GM12878 (cell line): ENCODE results near the gene EDARADD. TPM values are rescaled to one million over a fixed set of nuclear protein-coding genes. Genes with fewer than 3 reads are reported as not detected.

ENCODE experiments used
- ATAC-seq: fragments of 200-7000 bp; cut with Tn5 transposase; 3 replicates; pipeline ENCODE4 v1.9.1; 2020; ENCODE audit warnings: mild to moderate bottlenecking, moderate library complexity
- BruUV-seq: library from RNA; stranded (reverse); fragments of 400-500 nt; replicated peaks from 2 replicates; lab custom pipeline; 2021; lab: Mats Ljungman, UMichigan
- CTCF ChIA-PET: fragments of 300-600 bp; sonication (Branson Sonifier 250); formaldehyde crosslinking; extraction: SDS; loops from one replicate; lab custom pipeline; 2021; ENCODE audit warnings: inconsistent platforms; lab: Yijun Ruan, JAX
- POLR2A ChIA-PET: fragments of 350-600 bp; formaldehyde crosslinking; extraction: SDS; loops from one replicate; lab custom pipeline; 2021; ENCODE audit warnings: inconsistent platforms; lab: Charles Lee
- RAD21 ChIA-PET: fragments of 300-600 bp; sonication (Branson Sonifier 250); formaldehyde crosslinking; loops from one replicate; lab custom pipeline; 2023; ENCODE audit warnings: antibody characterized with exemption; ENCODE audit not compliant: unreplicated experiment; lab: Charles Lee
- SMC1A ChIA-PET: fragments of 300-600 bp; sonication (Branson Sonifier 250); formaldehyde crosslinking; loops from one replicate; lab custom pipeline; 2023; ENCODE audit not compliant: unreplicated experiment, uncharacterized antibody; lab: Charles Lee
- DNase-seq: peaks from one replicate; pipeline ENCODE4 v3.0.0-alpha.2; 2011; ENCODE audit warnings: low read depth, low spot score
- FAIRE-seq: peaks from 3 replicates; lab custom pipeline; 2011; peaks lifted over from hg19 to GRCh38; lab: Jason Lieb, UNC
- H2AFZ ChIP-seq: 2 replicates; pipeline ENCODE4 v1.6.0; 2011; ENCODE audit warnings: low read depth, low read length, control low read depth; ENCODE audit not compliant: control insufficient read depth
- H3K27ac ChIP-seq: 2 replicates; pipeline ENCODE4 v1.5.1; 2011; ENCODE audit warnings: control low read depth; ENCODE audit not compliant: control insufficient read depth, insufficient read depth
- H3K27me3 ChIP-seq, 2 experiments: replicated peaks in 1 of 2; 2 replicates each; pipeline versions ENCODE4 v1.6.0 to v1.6.1; 2011; ENCODE audit warnings: low read length in 1 of 2; ENCODE audit not compliant: control insufficient read depth in 2 of 2, insufficient read depth in 2 of 2
- H3K36me3 ChIP-seq, 2 experiments: 2 replicates each; pipeline ENCODE4 v1.5.1; 2011; ENCODE audit warnings: low read length in 1 of 2; ENCODE audit not compliant: control insufficient read depth in 2 of 2, insufficient read depth in 2 of 2
- H3K4me1 ChIP-seq: 2 replicates; pipeline ENCODE4 v1.6.1; 2011; ENCODE audit warnings: mild to moderate bottlenecking, low read length, moderate library complexity, mixed read lengths; ENCODE audit not compliant: control insufficient read depth, insufficient read depth
- H3K4me2 ChIP-seq: 2 replicates; pipeline ENCODE4 v1.6.0; 2011; ENCODE audit warnings: control low read depth; ENCODE audit not compliant: control insufficient read depth, insufficient read depth
- H3K4me3 ChIP-seq: fragments of 200-600 bp; sonication (generic); 2 replicates; pipeline ENCODE4 v1.5.1; 2016
- H3K79me2 ChIP-seq: 2 replicates; pipeline ENCODE4 v1.6.0; 2011; ENCODE audit warnings: low read length; ENCODE audit not compliant: control insufficient read depth, insufficient read depth
- H3K9ac ChIP-seq: 2 replicates; pipeline ENCODE4 v1.8.0; 2011; ENCODE audit warnings: low read length, control low read depth, mixed read lengths; ENCODE audit not compliant: control insufficient read depth, insufficient read depth
- H3K9me3 ChIP-seq: replicated peaks from 3 replicates; pipeline ENCODE4 v1.5.1; 2011; ENCODE audit warnings: mild to moderate bottlenecking, low read length; ENCODE audit not compliant: control insufficient read depth, insufficient read depth
- H4K20me1 ChIP-seq: 2 replicates; pipeline ENCODE4 v1.6.0; 2011; ENCODE audit not compliant: control insufficient read depth, insufficient read depth
- BCLAF1 ChIP-seq: fragments of 450-650 bp; IDR thresholded peaks from 2 replicates; pipeline ENCODE4 v1.6.1; 2017; ENCODE audit warnings: antibody characterized with exemption, mild to moderate bottlenecking, moderate library complexity
- KAT2A ChIP-seq: conservative IDR thresholded peaks from 2 replicates; pipeline ENCODE4 v1.6.1; 2011; ENCODE audit warnings: low read depth, low read length; ENCODE audit not compliant: control insufficient read depth
- KDM1A ChIP-seq: fragments of 200-600 bp; sonication (generic); IDR thresholded peaks from 2 replicates; pipeline ENCODE4 v1.6.1; 2016; ENCODE audit warnings: borderline replicate concordance
- MEF2A ChIP-seq: IDR thresholded peaks from 2 replicates; pipeline ENCODE4 v1.6.1; 2011; ENCODE audit warnings: low read depth, mild to moderate bottlenecking, low read length, moderate library complexity; ENCODE audit not compliant: insufficient read depth
- NFIC ChIP-seq: IDR thresholded peaks from 2 replicates; pipeline ENCODE4 v1.6.1; 2012; ENCODE audit warnings: low read depth, mild to moderate bottlenecking, inconsistent platforms, low read length, moderate library complexity
- NR2C1 ChIP-seq: fragments of 450-650 bp; IDR thresholded peaks from 2 replicates; pipeline ENCODE4 v1.6.1; 2017; ENCODE audit warnings: antibody characterized with exemption, mild to moderate bottlenecking, moderate library complexity
- NRF1 ChIP-seq: conservative IDR thresholded peaks from 2 replicates; pipeline ENCODE4 v1.6.1; 2011; ENCODE audit warnings: mild to moderate bottlenecking, low read depth, low read length, improper control_type of control experiment
- RAD21 ChIP-seq: IDR thresholded peaks from 2 replicates; pipeline ENCODE4 v1.6.1; 2011; ENCODE audit warnings: mild to moderate bottlenecking, low read depth, low read length, moderate library complexity; ENCODE audit not compliant: insufficient read depth
- SRF ChIP-seq, 2 experiments: IDR thresholded peaks; 2 replicates each; pipeline ENCODE4 v1.6.1; 2011; ENCODE audit warnings: low read depth in 2 of 2, low read length in 2 of 2, mild to moderate bottlenecking in 1 of 2, moderate library complexity in 1 of 2
- ZNF274 ChIP-seq: IDR thresholded peaks from one replicate; pipeline ENCODE4 v1.8.0; 2011; ENCODE audit not compliant: insufficient read length, insufficient read depth
- whole genome bisulfite sequencing: methylation state at CpG from one replicate; pipeline ENCODE4 v1.1.6; 2016; ENCODE audit warnings: low lambda C conversion rate; ENCODE audit not compliant: insufficient replicate concordance, insufficient coverage; ENCODE audit errors: missing lambda C conversion rate; 5-methylcytosine and 5-hydroxymethylcytosine counted together
- in situ Hi-C: fragments of 300-500 bp; cut with MboI; formaldehyde crosslinking; loops from 9 replicates; pipeline ENCODE4 v1.14.3; 2018; ENCODE audit warnings: mixed read lengths
- intact Hi-C: fragments of 100-400 bp; cut with micrococcal nuclease; formaldehyde crosslinking; loops from one replicate; pipeline ENCODE4 v1.14.2; 2022; ENCODE audit not compliant: unreplicated experiment
- polyA plus RNA-seq, 11 experiments: library from polyadenylated mRNA; depleted of rRNA in 4 of 11; unstranded in 6 of 11; stranded (reverse) in 5 of 11; fragments of >200 nt; fragmentation: Nextera tagmentation in 4 of 11; fragmentation: Illumina TruSeq in 1 of 11; extraction: Ambion mirVana in 4 of 11; extraction: Trizol in 1 of 11; gene quantifications; 1 replicate in 1 of 11; 2 replicates in 10 of 11; pipeline versions ENCODE4 v1.2.1 to v1.2.3, GENCODE V29; 2011 to 2016; ENCODE audit warnings: inconsistent platforms in 2 of 11, missing spikeins in 2 of 11, low read depth in 1 of 11
- total RNA-seq, 4 experiments: library from RNA; depleted of rRNA in 3 of 4; stranded (reverse); fragments of >200 nt in 3 of 4; fragmentation: Illumina TruSeq in 1 of 4; extraction: Trizol in 1 of 4; gene quantifications; 2 replicates each; pipeline versions ENCODE4 v1.2.1 to v1.2.3, GENCODE V29; 2013 to 2021
- TF ChIP-seq, protein P1 (sequence below): fragments of 450-650 bp; IDR thresholded peaks from 2 replicates; pipeline ENCODE4 v1.6.1; 2016; ENCODE audit warnings: mild to moderate bottlenecking

The EDARADD gene
- total and polyA plus RNA-seq, 10 of the 15 experiments (the other 5 are each of a cell fraction or from before 2014, with no cell fraction given) = 0.58 to 6.1 (median 4.7) TPM

DNA sequence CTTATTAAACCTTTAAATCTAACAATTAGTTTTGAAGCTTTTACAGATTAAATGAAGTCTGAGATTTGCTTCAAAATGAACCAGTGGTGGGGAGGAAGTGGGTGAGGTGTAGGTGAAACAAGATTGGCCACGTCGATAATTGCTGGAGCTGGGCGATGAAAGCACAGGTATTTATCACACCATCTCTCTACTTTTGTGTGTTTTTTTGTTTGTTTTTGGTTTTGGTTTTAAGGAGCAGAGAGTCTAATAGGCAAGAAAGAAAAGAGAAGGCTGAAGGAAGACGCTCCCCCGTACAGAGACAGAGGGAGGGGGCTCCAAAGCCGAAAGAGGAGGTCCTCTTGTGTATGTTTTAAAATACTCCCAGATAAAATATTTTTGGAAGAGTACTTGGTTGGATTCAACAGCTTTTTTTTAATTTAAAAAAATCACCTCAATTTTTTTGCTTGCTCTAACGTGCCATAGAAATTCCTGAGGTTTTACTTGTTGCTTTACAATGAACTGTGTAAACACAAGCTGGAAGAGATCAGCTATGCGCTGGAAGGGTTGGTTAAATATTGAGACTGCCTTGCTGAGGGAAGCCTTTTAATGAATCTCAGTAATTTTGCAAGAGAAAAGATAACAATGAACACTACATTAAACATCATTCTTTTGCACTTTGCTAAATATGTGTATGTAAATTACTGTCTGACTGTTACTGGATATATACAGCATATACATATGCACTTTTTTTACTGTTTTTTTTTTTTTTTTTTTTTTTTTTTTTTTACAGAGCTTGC, 123.0 kb downstream of the EDARADD start:
- TF ChIP-seq NFIC = no peak
- TF ChIP-seq NR2C1 = no peak
- no peak for TF ChIP-seq ZNF274
- TF ChIP-seq BCLAF1 = no peak
- TF ChIP-seq NRF1 = no peak
- TF ChIP-seq, protein P1, sequence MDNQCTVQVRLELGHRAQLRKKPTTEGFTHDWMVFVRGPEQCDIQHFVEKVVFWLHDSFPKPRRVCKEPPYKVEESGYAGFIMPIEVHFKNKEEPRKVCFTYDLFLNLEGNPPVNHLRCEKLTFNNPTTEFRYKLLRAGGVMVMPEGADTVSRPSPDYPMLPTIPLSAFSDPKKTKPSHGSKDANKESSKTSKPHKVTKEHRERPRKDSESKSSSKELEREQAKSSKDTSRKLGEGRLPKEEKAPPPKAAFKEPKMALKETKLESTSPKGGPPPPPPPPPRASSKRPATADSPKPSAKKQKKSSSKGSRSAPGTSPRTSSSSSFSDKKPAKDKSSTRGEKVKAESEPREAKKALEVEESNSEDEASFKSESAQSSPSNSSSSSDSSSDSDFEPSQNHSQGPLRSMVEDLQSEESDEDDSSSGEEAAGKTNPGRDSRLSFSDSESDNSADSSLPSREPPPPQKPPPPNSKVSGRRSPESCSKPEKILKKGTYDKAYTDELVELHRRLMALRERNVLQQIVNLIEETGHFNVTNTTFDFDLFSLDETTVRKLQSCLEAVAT = no peak
- TF ChIP-seq SRF (IDR thresholded peaks at IDR 0.05; ENCODE audit: low read depth in 2 of 2, low read length in 2 of 2) = no peak
- TF ChIP-seq KAT2A = no peak
- no peak for TF ChIP-seq MEF2A
- no peak for TF ChIP-seq KDM1A
- no peak for TF ChIP-seq RAD21
- TF ChIP-seq, all 136 proteins: peak for 0
- intact Hi-C loops = no loop called here
- H3K4me1 ChIP-seq = no peaks in the 10 kb centered on the region
- no peak for FAIRE-seq
- H3K27ac ChIP-seq = no peak overlapping the region
- H4K20me1 ChIP-seq = no peaks in the 10 kb centered on the region
- SMC1A ChIA-PET = interaction anchor here (1.2 kb wide), 1 partner anchor 9 kb away, joined by 3 read pairs; no protein-coding TSS in a partner anchor
- CTCF ChIA-PET = interaction anchor here (0.6 to 1.8 kb wide), 4 partner anchors 9 to 23 kb away, joined by 3 to 4 read pairs (median 3); no protein-coding TSS in a partner anchor
- no peak overlapping the region for H3K9ac ChIP-seq
- no peaks in the 10 kb centered on the region for H3K9me3 ChIP-seq
- no peak overlapping the region for H3K4me2 ChIP-seq
- WGBS = 60% methylated on average over 8 of the region's 8 CpGs
- POLR2A ChIA-PET = interaction anchor here (0.6 to 1.2 kb wide), 2 partner anchors 18 to 58 kb away, joined by 3 to 5 read pairs; no protein-coding TSS in a partner anchor
- in situ Hi-C loops = no loop called here
- H3K36me3 ChIP-seq = no peaks in the 10 kb centered on the region
- no peak overlapping the region for H2AFZ ChIP-seq
- no TSS peak for BruUV-seq
- no peaks in the 10 kb centered on the region for H3K27me3 ChIP-seq
- no peak overlapping the region for H3K4me3 ChIP-seq
- DNase-seq = no peak
- RAD21 ChIA-PET = interaction anchor here (0.7 kb wide), 1 partner anchor 83 kb away, joined by 3 read pairs; no protein-coding TSS in a partner anchor
- H3K79me2 ChIP-seq = no peaks in the 10 kb centered on the region
- peak; percentile 20; the same call in 1 of the 3 replicates for ATAC-seq
